Epithelial cell of umbilical artery (primary cell): Measurements from ENCODE around the gene PNLIP. TPM values are rescaled to one million over a fixed set of nuclear protein-coding genes. Genes with fewer than 3 reads are reported as not detected.

ENCODE experiments used
- total RNA-seq: library from RNA; depleted of rRNA; stranded (reverse); fragments of >200 nt; gene quantifications from 2 replicates; pipeline ENCODE4 v1.2.3, GENCODE V29; 2014

The PNLIP gene
- total RNA-seq = not detected in 2 replicates

DNA sequence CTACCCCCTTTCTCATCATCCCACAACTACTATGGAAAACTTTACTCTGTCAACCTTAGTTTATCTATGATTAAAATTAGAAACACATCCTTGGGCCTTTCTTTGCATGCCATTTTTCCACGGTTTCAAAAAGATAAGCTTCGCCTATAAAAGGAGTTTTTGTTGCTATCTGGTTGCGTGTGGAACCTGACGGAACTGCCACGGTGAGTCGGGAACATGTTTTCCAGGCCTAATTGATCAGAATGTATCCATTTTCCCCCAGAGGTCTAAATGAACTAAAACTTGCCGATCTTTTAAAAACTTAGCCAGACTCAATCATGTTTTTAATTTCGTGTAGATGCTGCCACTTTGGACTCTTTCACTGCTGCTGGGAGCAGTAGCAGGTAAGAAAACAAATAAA, at the start of gene PNLIP:
PNLIP (plus strand) TSS at position 176 of the 400 bp plus-strand sequence; CDS start at position 338, 162 bp downstream.

DNA sequence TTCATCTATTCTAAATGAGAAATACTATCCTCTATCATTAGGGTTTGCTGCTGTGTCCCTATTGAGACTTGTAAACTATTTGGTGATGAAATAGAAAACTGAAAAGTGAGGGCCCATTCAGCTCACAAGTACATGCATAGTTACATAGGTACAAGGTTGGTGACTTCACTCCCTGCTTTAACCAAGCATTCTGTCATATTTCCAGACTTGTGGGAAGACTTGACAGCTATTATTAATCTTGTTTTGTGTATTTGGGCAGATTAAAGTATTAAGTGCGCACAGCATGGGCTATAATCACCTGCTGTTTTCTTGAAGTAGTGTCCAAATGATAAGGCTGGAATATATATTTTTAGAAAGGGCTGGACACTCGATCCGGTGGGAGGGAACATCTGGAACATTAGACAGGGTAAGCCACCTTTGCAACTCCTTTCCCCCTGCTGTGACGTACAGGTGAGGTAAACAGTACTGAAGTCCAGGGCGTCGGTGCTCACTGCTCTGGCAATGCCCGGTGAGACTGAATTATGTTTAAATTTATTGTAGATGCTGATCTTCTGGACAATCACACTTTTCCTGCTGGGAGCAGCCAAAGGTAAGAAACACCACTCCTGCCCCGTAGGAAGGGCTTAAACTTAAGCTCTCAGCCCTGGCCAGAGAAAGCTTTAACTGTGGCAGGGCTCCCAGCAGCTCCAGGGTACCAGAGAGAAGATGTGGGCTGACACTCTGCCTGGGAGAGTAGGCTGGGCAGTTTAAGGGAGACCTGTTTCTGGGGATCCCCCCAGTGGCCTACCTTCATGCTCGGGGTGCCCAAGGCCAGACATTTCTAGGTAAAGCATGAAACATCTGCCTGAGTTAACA, 45.1 kb downstream of the PNLIP start, which contains the start of gene PNLIPRP1:
PNLIPRP1 (plus strand) TSS at position 370 of the 855 bp plus-strand sequence; CDS start at position 541, 171 bp downstream.

Other genes with a start within 250 kb of the PNLIP start
- gene CCDC172, start 221.5 kb upstream of the PNLIP start, total RNA-seq = not detected in 2 replicates
- gene PNLIPRP3, start 118.1 kb upstream of the PNLIP start, total RNA-seq = not detected in 2 replicates
- not detected in 2 replicates for gene PNLIPRP1, start 45.0 kb downstream of the PNLIP start, total RNA-seq
- not detected in 2 replicates for gene PNLIPRP2, start 75.0 kb downstream of the PNLIP start, total RNA-seq
- 0.30 and 0.32 TPM in 2 replicates for gene HSPA12A, start 196.6 kb downstream of the PNLIP start, total RNA-seq